Measurements from ENCODE around the gene FAIM2.

Gene FAIM2

DNA sequence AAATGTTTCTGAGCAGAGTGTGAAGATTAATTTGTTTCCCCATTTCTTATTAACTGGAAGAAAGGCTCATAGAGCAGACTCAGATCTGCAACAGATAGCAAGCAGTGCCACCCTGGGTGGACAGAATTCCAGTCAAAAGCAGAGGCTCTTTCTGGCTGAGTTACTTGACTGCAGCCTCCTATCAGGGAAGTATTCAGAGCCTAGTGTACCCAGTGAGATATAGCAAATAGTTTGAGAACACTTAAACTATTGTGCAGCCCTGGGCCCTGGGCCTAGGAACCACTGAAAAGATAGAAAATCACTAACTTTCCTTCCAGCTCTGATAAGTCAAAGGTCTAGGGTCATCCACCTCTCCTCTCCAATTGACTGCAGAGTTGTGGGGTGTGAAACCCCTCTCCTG is 35.6 kb upstream of the FAIM2 start:
- DNase-seq, result no peak

DNA sequence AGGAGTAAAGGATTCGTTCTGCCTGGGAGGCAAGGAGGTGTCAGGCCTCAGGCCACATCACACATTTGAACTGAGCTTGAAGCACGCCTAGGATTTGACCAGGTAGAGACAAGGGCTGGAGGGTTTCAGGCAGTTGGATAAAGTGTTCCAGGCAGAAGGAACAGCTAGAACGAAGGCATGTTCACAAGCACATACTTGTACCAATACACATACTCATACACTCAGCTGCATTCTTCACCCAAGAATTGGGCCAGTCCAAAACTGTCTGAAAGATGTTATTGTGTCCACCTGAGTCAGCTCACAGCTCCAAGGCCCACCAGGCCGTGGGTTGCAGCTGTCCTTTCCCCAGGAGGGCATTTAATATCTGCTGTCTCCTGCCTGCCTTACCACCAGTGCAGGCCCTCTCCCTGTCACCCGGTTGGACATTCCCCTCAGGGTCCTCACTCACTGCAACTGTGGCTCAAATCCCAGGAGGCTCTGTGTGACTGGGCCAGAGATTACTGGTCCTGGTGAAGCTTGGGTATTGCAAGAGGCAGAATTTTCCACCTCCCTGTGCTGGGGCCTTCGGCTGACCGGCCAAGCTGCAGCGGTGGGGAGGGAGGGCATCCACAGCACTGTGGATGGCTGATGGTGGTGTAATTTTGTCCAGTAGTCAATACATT is 34.1 kb upstream of the FAIM2 start:
- DNase-seq, result no peak

DNA sequence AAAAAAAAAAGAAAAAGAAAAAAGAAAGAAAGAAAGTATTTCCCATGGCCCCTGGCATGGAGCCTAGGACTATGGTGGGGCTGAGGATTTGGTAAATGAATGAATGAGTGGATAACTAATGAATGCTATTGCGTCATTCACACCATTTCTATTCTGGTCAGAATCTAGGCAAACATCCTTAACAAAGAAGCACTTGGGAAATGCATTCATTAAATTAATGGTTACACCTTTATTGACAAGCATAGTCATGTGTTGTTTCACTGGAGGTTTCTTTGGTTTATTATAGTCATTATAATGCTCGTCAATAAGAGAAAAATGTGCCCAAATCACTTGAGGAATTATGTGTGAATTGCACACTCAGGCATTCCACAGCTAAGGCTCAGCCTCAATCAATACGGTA is 33.2 kb upstream of the FAIM2 start:
- DNase-seq, result no peak

DNA sequence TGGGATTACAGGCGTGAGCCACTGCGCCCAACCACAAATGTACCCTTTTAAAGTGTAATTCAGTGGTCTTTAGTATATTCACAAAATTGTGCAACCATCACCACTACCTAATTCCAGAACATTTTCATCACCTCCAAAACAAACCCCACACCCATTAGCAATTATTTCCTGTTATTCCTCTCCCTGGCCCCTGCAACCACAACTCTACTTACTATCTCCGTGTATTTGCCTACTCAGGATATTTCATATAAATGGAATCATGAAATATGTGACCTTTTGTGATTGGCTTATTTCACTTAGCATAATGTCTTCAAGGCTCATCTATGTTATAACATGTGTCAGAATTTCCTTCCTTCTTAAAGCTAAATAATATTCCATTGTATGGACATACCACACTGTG is 30.8 kb upstream of the FAIM2 start:
- DNase-seq, result no peak

DNA sequence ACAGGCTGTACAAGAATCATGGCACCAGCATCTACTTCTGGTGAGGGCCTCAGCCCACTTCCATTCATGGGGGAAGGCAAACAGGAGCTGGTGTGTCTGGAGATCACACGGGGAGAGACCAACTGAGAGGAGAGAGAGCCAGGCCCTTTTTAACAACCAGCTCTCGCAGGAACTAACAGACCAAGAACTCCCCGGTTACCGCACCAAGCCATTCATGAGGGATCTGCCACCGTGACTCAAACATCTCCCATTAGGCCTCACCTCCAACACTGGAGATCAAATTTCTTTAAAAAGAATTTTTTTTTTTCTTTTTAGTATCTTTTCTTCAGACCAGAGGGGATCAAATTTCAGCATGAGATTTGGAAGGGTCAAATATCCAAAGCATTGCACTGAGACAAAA is 30.1 kb upstream of the FAIM2 start:
- DNase-seq, result no peak

DNA sequence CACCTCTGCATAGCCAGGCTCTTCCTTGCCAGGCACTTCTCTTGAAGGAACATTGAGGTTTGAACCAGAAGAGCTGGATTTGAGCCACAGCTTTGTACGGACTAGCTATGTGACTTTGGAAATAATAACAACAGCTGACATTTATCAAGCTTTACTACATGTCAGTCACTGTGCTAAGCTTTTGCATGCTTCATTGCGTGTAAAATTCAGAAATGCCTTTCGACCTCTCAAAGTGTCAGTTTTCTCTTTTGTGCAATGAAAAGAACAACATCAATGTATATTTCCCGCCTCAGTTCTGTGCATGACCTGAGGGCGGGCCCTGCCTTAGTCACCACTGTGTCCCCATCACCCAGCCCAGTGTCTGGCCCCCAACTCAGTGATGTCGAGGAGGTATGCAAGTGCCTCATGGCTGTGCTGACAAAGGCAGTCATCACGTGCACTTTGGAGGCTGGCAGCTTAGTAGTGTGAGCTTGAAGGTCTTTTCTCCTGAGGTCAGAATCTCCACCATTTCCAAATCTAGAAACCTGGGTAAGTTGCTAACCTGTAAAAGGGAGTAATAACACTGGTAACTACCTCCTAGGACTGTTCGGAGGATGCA is 28.9 kb upstream of the FAIM2 start:
- no peak for DNase-seq

DNA sequence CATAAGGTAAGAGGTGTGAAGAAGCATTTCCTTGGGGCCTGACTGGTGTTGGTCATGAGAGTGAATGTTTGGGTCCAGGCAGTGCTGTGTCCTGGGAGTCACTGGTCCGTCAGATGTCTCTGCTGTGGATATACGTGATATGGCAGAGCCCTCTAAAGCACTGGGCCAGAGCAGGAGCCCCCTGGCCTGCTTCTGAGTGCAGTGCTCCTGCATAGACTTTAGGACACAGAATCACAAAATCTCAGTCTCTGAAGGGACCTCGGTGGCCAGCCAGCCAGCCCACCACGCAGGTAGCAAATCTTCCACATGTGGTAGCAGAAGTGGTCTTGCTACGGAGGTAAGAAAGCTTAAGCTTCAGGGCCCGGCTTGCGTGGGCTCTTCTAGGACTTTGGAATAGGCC is 28.3 kb upstream of the FAIM2 start:
- DNase-seq, result no peak

DNA sequence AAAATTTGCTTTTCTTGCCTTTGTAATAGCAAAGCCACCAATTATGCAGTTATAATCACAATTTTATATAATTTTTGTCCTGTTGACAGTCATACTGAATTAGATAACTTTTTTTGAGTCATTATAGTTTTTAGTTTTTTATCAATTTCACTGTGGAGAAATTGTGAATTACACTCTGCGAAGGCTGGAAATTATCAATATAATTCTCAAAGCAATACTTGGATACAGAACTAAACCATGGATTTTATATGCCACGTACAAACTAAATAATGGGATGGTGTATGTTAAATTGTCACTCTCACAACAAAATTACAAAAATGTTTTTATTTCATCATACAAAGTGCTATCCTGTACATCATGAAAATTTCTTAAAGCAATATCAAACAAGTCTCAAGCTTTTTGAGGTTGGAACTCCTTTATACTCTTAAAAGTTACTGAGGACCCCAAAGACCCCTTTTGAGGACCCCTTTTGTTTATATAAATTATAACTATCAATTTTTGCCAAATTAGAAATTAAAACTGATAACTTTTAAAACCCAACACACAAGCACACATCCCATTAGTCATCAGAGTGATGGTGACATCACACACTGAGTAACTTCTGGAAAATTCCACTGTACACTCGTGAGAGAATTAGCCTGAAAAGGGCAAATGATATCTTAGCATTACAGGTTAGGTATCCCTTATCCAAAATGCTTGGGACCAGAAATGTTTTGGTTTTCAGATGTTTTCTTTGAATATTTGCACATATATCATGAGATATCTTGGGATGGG is 27.0 kb upstream of the FAIM2 start:
- DNase-seq, result peak; percentile 15

DNA sequence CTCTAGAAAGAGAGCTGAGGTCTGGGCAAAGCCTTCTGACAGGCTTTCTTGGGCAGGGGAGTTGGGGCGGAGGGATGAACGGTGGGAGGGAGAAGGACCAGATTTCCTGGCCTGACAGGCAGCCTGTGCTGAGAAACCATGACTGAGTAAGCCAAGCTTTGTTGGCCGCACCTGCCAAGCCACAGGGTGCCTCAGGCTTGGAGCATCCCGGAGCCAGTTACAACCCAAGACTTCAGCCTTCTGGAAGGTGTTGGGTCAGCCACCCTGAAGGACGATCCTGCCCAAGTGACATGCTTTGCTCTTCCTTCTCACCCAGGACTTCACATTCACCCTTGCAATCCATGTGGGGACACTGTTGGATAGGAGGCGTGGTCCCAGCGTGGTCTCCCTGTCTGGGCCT is 25.9 kb upstream of the FAIM2 start:
- no peak for DNase-seq

DNA sequence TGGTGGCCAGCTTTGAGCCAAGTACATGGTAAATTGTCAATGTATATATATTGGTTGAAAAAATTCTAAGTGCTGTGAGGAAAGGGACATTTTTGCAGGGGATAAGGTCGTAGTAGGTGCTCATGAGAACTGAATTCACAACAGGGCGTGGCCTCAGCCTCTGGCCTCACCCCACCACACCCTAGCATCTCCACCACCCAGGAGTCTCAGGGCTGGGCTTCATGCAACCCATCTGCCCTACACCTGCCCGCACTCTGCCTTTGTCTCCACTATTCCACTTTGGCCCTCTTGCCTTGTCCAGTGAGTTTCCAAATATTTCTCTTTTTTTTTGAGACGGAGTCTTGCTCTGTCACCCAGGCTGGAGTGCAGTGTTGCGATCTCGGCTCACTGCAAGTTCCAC is 24.8 kb upstream of the FAIM2 start:
- no peak for DNase-seq

DNA sequence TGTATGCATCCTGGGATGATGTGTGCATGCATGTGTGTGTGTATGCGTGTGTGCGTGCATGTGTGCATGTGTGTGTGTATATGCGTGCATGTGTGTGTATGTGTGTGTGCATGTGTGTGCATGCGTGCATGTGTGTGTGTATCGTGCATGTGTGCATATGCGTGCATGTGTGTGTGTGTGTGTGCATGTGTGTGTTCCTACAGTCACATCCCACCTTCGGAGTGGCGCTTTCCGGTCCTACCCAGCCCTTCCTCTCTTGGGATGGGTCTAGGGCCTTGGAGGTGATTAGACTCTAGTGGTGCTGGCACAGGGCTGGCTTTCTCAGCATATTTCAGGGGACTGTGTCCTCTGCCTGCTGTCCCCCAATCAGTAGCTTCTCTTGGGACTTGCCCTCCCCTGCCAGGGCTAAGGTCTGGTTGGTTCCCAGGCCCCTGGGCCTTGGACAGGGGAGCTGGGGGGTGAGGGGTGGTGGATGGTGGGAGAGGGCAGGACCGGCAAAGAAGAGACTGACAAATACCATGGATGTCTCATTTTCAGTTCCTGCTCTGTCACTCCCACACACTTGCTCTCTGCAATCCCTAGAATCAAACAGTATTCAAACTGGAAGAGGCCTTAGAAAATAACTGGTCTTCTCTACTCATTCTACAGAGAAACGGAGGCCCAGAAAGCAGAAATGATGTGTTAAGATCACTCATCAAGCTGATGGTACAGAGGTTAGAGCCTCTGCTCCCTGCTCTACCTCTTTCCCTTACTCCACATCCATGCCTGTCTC is 21.9 kb upstream of the FAIM2 start:
- DNase-seq, result no peak

DNA sequence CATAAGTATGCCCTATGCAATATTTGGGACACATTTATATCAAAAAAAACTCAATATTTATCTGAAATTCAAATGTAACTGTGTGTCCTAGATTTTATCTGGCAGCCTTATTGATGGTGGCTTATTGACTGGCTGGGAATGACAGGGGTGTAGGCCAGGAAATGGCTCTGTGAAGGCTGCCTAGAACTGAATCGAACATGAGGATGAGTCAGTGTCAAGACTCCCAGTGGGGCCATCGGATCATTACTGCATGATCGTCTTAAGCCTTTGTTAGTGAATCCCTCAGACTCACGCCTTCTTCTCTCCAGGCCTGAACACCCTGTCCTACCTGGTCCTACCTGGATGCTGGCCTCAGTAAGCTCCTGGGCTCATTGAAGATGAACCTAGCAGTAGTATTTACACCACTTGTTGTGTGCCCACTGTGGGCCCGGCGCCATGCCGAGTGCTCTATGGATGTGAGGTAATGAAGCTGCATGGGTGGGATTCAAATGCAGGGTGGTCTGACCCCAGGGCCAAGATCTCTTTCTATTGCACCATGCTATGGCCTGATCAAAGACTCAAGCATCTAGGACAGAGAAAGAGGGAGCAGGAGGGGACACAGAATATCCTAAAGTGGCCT is 21.0 kb upstream of the FAIM2 start:
- DNase-seq, result no peak

DNA sequence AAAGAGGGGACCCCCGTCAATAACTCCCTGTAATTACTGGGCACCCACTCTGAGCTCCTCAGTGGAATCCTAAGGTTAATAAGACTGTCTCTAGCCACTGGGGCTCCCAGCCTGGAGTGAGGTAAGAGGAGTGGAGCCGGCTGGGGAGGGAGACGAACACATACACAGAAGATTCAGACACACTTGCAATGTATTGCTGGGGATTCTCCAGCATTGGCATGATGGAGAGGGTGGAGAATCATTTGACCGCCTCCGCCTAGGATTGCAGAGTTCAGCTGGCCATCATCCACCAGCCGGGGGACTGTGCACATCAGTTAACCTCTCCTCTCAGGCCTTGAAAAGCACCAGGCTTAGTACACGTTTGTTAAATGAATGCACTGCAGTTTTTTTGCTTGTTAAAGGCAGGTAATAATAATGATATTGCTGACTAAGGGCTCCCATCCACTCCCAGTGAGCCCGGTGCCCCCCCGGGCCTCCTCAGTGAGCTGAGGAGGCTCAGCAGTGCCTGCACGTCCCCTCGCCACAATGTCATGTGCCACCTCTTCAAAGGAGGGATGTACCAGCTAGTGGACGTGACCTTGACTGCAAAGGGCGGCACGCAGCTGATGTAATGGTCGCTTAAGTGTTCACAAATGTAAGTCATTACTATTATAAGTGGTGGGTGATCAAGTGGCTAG is 20.3 kb upstream of the FAIM2 start:
- no peak for DNase-seq

DNA sequence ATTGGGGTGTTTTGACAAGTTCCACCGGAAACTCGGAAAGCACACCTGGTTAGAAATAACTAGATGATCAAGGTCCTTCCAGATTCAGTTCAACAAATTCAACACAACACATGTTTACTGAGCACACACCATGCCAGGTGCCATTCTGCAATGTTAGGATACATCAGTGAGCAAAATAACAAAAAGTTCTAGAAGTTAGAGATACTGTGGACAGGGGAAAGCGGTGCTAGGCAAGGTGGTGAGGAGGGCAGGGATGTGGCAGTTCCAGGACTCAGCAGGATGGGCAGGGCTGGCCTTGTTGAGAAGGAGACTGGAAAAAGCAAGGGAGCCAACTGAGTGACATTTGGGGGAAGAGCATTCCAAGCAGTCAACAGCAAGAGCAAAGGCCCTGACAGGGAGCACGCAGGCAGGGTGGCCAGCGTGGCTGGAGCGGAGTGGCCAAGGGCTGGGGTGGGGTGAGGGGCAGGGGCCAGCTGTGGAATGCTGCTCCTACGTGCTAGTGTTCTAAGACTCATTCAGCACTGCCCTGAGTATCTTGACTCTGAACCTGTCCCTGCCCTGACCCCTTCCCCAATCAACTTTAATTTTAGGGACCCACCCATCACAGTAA is 19.4 kb upstream of the FAIM2 start:
- no peak for DNase-seq

DNA sequence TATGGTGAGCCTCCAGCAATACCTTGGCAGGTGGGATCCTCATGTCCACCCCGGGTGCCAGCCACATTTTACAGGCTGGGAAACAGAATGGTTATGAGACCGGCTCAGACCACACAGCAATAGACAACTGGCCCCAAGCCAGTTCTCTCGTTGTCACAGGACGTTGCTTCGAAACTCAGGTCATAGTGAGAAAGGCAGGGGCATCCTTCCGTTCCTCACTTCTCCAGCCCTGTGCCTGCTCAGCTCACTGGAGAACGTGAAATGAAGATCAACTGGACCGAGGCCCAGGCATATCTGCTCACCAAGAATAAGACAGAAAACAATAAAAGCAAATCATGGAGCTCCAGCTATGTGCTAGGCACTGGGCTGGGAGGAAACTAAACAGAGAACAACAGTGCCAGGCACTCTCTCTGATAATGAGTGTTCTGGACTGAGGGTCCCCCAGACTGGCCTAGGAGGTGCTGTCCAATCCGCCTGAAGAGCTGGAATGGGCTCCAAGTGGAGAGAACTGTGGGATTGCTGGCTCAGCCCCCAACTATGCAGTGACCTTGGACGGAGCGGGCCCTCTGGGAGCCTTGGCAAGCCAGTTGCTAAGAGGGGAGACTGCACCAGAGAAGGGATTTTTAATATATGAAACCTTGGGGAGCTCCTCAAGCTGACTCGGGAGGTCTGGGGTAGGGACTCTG is 18.8 kb upstream of the FAIM2 start:
- no peak for DNase-seq

DNA sequence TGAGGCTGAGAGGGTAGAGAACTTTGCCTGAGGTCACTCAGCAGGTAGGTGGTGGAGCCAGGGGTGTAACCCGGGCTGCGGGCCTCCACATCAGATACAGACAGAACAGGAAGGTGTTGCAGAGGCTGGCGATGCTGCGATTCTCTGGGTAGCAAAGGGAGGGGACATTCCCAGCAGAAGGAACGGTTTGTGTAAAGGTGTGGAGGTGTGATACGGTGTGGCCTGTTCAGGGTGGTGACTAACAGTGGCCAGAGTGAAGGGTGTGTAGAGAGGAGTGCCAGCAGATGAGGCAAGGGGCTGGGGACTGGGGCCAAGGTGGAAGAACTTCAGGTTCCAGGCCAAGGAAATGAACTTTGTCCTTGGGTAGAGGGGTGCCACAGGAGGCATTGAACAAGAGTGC is 18.2 kb upstream of the FAIM2 start:
- no peak for DNase-seq

DNA sequence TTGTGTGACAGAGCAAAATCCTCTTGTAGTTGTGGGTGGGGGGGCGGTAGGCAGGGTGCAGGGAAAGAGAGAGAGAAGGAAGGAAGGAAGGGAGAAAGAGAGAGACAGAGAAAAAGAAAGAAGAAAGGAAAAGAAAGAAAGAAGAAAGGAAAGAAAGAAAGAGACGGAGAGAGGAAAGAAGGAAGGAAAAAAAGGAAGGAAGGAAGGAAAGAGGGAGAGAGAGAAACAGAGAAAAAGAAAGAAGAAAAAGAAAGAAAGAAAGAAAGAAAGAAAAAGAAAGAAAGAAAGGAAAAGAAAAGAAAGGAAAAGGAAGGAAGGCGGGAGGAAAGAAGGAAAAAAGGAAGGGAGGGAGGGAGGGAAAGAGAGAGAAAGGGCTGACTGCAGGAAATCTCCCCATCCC is 17.6 kb upstream of the FAIM2 start:
- DNase-seq, result no peak

DNA sequence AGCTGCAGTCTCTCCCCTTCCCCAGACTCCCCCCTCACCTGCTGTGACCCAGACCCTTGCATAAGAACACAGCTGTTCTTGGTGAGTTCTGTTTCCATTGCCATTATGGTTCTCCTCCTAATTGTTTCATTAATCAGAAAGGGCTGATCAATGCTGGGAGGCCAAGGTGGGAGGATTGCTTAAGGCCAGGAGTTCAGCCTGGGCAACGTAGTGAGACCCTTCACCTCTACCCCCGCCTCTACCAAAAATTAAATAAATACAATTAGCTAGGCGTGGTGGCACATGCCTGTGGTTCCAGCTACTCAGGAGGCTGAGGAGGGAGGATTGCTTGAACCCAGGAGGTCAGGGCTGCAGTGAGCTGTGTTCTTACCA is 17.2 kb upstream of the FAIM2 start:
- no peak for DNase-seq

DNA sequence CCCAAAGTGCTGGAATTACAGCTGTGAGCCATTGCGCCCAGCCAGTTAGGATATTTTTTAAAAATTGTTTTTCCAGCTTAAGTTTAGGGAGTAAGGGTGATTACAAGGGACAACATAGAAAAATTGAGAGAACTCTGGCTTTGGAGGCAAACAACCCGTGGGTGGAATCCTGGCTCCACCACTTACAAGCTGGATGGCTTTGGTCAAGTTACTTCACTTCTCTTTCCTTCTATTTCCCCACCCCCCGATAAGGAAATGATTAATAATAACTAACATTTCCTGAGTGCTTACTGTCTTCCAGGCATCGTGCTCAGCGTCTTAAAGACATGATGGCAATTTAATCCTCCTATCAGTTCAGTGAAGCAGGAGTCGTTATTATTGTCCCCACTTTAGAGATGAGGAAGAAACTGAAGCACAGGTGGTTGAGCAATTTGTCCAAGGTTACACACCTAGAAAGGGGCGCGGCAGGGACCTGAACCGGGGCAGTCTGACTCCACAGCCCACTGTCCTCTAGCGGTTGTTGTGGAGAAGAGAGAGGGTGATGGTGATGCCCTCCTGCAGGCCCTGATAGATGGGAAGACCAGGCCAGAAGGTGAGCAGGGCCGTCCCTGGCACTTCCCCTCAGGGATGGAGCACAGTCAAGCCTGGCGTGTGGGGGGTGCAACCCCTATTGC is 16.7 kb upstream of the FAIM2 start:
- DNase-seq, result no peak

DNA sequence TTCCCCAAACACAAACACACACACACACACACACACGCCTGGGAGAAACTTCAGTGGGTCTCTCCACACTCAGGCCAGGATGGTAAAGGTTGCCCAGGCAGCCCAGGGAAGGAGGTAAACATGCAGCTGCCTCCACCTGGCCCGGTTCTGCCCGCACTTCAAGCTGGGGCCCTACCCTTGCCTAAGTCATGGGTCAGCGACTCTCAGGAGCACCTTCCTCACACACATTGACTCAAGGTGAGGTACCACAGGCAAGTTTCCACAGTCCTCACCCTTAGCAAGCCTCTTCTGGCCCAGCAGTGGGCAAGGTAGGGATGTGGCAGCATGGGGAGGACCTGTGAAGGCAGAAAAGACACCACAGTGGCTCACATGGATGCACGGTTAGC is 14.1 kb upstream of the FAIM2 start:
- no peak for DNase-seq

DNA sequence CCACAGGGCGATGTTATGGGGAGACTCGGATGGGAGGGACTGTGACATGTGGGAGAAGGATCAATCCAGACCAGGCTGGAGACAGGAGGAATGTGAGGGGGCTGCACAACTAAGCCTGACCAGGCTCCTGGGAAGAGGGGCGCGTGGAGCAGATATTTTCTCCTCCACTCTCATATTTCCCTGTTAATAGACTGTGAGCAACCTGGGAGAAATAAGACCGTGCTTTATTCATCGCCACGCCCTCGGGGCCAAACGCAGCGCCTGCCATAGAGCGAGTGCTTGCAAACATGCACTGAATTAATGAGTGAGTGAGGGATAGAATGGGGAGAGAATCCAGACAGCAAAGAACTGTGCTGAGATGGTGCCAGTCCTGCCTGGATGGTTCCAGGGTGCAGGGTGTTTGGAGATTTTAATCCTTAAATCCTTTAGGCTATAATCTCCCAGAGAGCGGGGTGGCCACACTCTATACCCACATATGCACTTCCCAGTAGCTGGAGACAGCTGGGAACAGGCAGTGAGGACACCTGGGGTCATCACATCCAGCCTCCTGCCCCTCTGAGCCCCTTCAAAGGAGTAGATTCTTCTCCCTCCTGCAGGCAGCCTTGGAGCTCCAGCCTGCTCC is 13.6 kb upstream of the FAIM2 start:
- DNase-seq, result no peak
